SH-SY5Y (cell line): ENCODE measurements around the gene RALGDS.

ENCODE experiments used
- GATA2 ChIP-seq: IDR thresholded peaks from 2 replicates; pipeline ENCODE4 v1.6.1; 2011; ENCODE audit warnings: mild to moderate bottlenecking, low read depth, low read length
- GATA3 ChIP-seq: IDR thresholded peaks from 2 replicates; pipeline ENCODE4 v1.6.1; 2011; ENCODE audit warnings: low read depth, mild to moderate bottlenecking, low read length, moderate library complexity

The RALGDS gene

DNA sequence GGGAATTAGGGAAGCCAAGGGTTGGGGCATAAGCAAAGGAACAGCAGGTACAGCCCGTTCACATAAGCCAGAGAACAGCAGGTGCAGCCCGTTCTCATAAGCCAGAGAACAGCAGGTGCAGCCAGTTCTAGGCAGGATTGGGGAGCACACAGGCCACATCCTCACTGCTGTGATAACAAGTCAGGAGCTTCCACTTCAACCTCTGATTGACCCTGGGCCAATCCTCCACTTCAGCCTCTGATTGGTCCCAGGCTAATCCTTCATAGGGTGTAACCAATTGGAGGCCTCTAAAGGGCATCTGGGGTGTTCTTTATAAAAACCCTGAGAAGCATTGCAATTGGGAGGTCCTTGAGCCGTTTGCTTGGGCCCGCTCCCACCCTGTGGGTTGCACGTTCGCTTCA, 31.8 kb downstream of the RALGDS start:
- TF ChIP-seq GATA3 (no peak), GATA2 (no peak)

DNA sequence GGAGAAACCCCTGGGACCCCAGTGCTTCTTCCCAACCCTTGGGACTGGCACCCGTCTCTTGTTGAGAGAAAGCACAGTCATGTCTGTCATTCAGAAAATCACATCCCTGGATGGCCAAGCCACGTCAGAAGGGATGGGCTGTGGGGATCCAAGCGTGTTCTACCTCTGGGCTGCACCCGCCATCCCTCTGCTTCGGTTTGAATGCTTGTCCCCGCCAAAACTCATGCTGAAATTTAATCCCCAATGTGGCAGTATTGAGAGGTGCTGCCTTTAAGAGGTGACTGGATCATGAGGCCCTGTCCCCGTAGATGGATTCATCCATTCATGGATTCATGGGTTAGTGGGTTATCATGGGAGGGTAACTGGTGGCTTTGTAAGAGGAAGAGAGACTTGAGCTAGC, 32.3 kb downstream of the RALGDS start:
- no peak for TF ChIP-seq GATA2

DNA sequence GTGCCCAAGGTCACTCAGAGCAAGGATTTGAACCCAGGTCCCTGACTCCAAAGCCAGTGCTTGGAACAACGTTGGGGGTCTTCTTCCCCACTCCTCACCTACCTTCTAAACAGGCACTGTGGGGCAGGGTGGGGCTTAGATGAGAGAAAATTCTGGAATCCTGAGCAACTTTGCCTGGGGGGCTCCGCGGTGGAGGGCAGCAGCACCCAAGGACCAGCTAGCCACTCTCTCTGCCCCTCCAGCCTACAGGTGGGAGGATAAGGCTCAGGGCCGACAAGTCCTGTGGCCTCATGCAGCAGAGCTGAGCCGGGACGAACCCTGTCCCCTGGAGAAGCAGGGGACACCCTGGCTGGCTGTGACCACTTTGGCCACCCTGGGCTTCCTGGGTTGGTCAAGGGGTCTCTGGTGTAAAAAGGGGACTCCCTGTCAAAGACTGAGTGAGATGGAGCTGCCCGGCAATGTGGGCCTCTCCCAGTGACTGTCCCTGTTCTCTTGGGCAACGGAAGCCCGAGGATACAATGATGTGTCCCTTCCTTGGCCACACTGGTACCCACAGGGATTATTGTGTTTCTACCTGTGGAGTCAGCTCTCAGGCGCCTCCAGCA, 32.8 kb downstream of the RALGDS start:
- TF ChIP-seq GATA3 (no peak), GATA2 (no peak)

DNA sequence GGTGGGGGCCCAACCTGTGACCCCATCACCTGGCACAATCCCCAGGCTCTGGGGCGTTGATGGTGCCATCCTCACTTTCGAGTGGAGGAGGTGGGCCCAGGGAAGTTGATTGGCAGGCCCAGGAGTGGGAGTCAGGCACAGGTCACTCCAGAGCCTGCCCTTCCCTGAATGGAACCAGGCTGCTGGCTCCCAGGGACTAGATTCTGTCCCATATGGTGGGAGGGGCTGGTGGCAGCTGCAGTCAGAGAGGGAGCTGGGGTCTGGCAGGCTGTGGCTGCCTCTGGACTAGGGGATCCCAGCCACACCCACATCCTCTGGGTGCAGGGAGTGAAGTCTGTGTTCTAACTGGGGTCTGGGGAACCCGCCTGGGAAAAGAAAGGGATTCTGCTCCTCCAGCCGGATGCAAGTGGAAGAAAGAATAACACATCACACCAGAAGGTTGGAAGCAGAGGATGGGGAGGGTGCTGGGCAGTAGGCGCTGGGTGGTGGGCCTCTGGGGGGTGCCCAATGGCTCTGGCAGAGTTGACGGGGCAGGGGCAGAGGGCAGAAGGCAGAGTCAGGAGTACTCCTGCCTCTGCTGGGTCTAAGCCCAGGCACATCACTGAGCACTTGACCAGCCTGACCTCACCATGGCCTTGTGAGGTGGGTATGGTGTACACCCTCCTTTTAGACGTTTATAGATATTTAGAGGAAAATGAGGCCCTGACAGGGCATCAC, 33.5 kb downstream of the RALGDS start:
- TF ChIP-seq GATA3: no peak
- TF ChIP-seq GATA2: no peak

DNA sequence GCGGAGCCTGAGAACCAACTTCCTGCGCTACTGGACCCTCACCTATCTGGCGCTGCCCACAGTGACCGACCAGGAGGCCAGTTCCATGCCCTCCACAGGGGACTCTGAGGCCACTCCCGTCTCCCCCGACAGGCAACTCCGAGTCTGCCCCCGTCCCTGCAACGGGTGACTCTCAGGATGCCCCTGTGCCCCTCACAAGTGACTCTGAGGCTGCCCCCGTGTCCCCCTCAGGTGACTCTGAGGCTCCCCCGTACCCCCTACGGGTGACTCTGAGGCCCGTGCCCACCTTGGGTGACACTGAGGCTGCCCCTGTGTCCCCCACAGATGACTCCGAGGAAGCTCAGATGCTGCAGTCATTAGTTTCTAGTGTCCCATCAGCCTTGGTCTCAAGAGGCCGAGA, 34.1 kb downstream of the RALGDS start:
- TF ChIP-seq GATA3 (no peak), GATA2 (no peak)

DNA sequence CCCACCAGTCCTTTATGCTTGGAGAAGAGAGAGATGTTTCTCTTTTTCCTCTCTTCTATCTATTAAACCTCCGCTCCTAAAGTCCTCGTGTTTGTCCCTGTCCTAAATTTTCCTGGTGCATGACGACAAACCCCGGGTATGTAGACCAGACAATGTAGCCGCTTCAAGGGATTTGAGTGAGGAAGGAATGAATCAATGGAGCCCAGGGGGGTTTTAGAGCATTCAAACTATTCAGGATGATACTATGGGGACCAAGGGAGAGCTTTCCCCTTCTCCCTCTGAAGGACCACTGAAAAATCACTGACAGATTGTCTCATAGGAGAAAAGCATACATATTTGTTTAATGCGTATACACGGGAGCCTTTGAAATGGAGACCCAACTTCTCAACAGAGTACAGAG, 40.9 kb downstream of the RALGDS start:
- TF ChIP-seq GATA2 (no peak), GATA3 (no peak)

DNA sequence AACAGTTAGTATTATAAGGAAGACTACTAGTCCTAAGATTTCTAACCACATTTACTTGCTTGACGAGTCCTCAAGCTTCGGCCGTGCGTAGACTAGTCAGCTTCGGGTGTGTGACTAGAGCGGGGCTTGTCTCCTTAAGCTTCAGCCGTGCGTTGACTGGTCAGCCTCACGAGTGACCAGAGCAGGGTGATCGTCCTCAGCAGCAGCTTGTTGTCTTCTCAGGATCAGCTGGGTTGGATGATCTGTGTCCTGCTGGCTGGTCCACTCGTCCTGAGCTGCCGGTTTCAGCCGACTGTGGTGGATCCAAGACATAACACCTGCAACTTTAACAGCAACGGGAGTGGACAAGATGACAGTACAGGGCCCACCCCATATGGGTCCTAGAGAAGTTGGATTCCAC, 42.6 kb downstream of the RALGDS start:
- TF ChIP-seq GATA2 (no peak), GATA3 (no peak)

DNA sequence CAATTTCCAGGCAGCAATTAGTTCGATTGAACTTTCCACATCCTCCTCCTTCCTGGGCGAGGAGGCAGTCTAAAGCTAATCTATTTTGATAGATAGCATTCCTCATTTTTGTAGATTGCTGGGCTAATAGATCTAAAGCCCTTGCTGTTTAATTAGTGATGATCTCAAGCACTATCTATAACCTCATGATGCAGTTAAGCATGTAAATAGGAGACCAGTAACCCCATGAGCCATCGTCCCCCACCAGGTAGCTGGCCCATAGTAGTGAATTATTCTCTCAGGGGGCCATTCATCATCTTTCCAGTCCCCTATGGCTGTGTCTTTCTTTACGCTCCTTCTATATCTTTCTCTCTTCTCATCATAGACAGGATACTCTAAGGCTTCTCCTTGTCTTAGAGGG, 44.3 kb downstream of the RALGDS start:
- TF ChIP-seq GATA2 (no peak), GATA3 (no peak)

DNA sequence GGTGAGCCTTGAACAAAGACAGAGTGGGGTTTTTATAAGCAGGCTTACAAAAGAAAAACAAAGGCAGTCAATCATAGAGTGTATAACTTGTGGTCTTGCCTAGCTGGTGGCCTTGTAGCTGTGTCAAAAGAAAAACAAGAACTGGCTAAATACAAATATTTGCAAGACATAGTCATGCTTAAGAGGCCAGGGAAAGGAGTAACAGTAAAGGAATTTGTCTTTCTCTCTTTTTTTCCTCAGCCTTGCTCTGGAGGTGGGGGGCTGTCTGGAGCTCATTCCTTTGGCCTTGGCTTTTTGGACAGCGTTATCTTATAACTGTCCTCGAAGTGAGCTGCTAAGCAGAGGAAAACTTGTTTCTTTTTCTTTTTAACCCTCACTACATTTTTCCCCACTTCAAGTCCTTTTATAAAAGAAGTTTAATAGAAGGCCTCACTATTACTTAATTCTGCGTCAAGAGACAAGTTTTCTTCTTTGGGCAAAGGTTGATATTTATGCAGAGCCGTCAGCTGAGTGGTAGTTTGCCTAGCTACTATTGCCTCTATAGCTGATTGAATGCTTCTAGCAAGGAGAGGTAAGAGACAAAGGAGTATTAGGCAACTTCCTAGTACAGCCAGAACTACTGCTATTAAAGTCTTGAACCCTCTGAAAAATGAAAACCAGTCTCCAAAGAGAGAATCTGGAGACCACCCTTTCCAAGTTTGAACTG, 45.0 kb downstream of the RALGDS start:
- TF ChIP-seq GATA2: no peak
- TF ChIP-seq GATA3: no peak

DNA sequence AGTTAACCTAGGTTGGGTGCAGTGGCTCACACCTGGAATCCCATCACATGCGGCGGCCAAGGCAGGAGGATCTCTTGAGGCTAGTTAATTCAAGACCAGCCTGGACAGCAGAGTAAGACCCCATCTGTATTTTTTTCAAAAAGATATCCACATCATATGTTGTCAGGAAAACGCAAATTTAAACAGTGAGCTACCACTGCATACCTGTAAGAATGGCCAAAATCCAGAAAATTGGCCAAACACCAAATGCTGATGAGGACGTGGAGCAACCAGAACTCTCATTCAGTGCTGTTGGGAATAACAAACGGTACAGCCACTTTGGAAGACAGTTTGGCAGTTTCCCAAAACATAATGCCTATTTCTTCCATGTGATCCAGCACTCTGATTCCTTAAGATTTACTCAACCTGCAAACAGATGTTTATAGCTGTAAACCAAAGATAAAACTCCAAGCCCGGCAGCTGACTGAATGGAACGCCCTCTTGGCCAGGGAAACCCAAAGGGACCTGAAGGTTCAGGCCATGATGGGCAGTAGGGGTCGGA, 46.9 kb downstream of the RALGDS start:
- TF ChIP-seq GATA3 (no peak), GATA2 (no peak)

DNA sequence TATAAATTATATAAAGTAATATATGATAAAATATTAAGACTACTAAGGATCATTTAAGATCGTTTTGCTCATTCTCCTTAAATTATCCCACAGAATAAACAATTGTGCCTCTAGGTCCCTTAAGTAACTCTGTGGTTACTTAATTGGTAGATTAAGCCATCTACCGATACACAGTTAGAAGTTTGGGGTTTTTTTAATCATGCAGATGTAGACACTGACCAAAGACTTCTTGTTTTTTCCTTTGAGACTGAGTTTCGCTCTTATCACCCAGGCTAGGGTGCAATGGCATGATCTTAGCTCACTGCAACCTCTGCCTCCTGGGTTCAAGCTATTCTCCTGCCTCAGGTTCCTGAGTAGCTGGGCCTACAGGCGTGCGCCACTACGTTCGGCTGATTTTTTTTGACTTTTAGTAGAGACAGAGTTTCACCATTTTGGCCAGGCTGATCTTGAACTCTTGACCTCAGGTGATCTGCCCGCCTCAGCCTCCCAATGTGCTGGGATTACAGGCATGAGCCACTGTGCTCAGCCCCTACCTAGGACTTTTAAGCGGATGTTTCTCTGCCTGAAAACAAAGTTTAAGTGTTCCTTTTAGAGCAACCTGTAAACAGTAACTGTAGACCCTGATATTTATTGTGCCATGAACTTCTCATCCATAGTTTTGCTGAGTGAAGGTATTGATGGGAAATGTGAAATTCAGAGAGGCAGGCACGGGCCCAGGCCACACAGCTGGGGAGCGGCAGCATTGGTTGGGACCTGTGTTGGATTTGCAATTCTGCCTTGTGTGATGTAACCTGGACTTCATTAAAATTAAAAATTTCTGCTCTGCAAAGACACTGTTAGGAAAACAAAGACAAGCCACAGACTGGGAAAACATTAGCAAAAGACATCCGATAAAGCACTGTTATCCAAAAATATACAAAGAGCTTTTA, 47.7 kb downstream of the RALGDS start:
- no peak for TF ChIP-seq GATA3
- no peak for TF ChIP-seq GATA2

DNA sequence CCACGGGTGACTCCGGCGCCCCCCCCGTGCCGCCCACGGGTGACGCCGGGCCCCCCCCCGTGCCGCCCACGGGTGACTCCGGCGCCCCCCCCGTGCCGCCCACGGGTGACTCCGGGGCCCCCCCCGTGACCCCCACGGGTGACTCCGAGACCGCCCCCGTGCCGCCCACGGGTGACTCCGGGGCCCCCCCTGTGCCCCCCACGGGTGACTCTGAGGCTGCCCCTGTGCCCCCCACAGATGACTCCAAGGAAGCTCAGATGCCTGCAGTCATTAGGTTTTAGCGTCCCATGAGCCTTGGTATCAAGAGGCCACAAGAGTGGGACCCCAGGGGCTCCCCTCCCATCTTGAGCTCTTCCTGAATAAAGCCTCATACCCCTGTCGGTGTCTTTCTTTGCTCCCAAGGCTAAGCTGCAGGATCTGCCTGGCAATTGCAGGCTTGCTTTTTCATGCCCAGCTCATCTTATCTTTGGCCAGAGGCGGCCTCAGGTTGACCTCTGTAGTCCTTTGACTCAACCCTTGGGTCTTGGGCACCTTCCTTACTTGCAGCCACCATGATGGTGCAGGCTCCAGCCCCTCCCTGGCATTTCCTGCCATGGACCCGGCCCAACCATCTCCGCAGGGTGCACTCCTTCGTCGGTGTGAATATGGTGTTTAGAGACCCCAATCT, 49.4 kb downstream of the RALGDS start:
- TF ChIP-seq GATA2: no peak
- no peak for TF ChIP-seq GATA3

DNA sequence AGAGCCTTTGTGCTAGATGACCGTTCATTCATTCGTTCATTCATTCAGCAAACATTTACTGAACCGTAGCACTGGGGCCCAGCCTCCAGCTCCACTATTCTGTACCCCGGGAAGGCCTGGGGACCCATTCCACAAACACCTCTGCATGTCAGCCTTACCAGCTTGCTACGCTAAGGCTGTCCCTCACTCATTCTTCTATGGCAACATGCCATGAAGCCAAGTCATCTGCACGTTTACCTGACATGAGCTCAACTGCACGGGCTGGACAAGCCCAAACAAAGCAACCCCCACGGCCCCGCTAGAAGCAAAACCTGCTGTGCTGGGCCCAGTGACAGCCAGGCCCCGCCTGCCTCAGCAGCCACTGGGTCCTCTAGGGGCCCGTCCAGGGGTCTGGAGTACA, 53.2 kb downstream of the RALGDS start:
- no peak for TF ChIP-seq GATA3
- TF ChIP-seq GATA2: no peak
